ENCODE data around the gene LSM2.
"Not testable (repeated sequence)": the region's sequence is repeated elsewhere in the genome, so short reads cannot be mapped to it uniquely, and the experiment has no call there.

The LSM2 gene

GRCh38 chr6:31825553-31825952, 18.8 kb upstream of the LSM2 start:
- H3K36me3 ChIP-seq (ENCODE audit: low read depth), result peaks cover 7% of the 10 kb centered on the region
- H3K4me1 ChIP-seq (ENCODE audit: insufficient read depth, poor library complexity, severe bottlenecking), result peaks cover 41% of the 10 kb centered on the region
- H3K9me3 ChIP-seq (ENCODE audit: severe bottlenecking), result no peaks in the 10 kb centered on the region
- ATAC-seq (ENCODE audit: low read depth) (no peak), DNase-seq (ENCODE audit: low spot score) (no peak)
- peak overlapping the region; percentile 92 for H3K27ac ChIP-seq (ENCODE audit: poor library complexity, severe bottlenecking)
- no peaks in the 10 kb centered on the region for H3K27me3 ChIP-seq (ENCODE audit: insufficient read depth, poor library complexity, severe bottlenecking)
- peak overlapping the region; percentile 3 for H3K4me3 ChIP-seq (ENCODE audit: severe bottlenecking)
- TF ChIP-seq CTCF (IDR thresholded peaks at IDR 0.05; ENCODE audit: poor library complexity, severe bottlenecking), result no peak

- H3K4me3 ChIP-seq (ENCODE audit: severe bottlenecking); DNase-seq (ENCODE audit: low spot score); ATAC-seq (ENCODE audit: low read depth); H3K27me3 ChIP-seq (ENCODE audit: insufficient read depth, poor library complexity, severe bottlenecking); H3K36me3 ChIP-seq (ENCODE audit: low read depth); H3K9me3 ChIP-seq (ENCODE audit: severe bottlenecking): not testable (repeated sequence)
- Histone ChIP-seq H3K27ac (ENCODE audit: poor library complexity, severe bottlenecking) (peak overlapping the region; percentile 92), H3K4me1 (ENCODE audit: insufficient read depth, poor library complexity, severe bottlenecking) (peaks cover 49% of the 10 kb centered on the region)
Measured at GRCh38 chr6:31823592-31824196, 16.9 kb upstream of the LSM2 start.

DNA sequence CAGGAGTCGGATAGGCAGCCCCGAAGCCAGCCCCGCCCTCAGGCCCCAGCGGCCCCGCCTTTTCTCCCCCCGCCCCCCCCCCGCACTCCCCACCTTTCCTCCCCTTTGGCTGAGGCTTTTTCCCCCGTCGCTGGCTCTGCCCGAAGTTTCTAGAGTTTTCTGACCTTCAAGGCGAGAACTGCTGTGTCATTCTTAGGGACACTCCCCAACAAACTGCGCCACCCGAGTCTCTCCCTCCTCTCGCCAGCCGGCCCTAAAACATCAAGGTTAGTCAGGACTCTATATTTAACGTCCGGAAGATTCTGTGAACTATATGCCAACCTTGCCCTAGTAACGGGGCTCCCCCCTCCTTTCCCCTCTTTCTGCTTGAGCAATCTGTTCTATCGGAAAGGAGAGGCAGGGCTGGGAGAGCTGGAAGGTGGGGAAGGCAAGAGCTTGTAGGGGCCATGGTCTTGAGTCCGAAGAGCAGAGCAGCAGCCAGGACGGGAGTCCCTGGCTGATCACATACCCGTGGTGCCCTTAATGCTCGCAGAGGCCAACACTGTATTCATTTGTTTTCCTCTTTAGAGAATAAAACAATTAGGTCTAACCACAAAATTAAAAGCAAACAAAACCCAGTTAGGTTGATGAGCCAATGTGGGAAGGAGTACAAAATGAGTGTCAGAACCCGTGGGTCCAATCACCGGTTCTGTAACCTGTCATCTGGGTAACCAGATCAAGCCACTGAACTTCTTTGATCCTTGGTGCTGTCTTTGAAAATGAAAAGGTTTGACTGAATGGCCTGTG, 15.5 kb upstream of the LSM2 start:
- H3K4me3 ChIP-seq (ENCODE audit: severe bottlenecking), result peak overlapping the region; percentile 35
- H3K36me3 ChIP-seq (ENCODE audit: low read depth), result peaks cover 6% of the 10 kb centered on the region; the same call in 1 of the 2 replicates
- peak; percentile 73 for DNase-seq (ENCODE audit: low spot score)
- no peak for TF ChIP-seq CTCF (IDR thresholded peaks at IDR 0.05; ENCODE audit: poor library complexity, severe bottlenecking)
- no peaks in the 10 kb centered on the region for H3K27me3 ChIP-seq (ENCODE audit: insufficient read depth, poor library complexity, severe bottlenecking)
- peak; percentile 13 for ATAC-seq (ENCODE audit: low read depth)
- peak overlapping the region; percentile 92 for H3K27ac ChIP-seq (ENCODE audit: poor library complexity, severe bottlenecking)
- H3K4me1 ChIP-seq (ENCODE audit: insufficient read depth, poor library complexity, severe bottlenecking), result peaks cover 49% of the 10 kb centered on the region
- no peaks in the 10 kb centered on the region for H3K9me3 ChIP-seq (ENCODE audit: severe bottlenecking)

DNA sequence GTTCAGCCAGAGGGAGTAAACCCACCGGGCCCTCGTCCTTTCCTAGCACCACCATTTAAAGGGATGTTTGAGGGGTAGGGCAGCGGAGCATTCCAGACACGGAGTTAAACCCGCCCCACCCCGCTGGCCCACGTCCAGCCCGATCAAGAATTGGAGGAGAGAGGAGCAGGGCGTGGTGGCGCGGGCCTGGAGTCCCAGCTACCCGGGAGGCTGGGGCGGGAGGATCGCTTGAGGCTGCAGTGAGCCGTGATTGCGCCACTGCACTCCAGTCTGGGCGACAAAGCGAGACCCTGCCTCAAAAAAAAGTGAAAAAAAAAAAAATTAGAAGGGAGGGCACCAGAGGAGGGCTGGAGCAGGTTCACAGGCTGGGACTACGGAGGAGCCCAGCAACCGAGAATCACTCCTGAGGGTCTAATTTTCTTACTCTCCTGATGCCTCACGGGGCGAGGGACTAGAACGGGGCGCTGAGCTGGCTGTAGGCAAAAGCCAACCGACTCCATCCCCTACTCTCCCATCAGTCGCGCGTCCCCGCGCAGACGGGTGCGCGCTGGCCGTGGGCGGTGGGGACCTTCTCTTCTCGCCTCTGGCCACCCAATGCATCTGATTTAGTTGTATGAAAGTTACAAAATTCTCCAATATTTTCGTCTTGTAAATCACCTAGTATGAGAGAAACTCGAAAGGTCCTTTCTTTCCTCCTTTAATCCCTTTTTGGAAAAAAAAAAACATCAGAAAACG, 14.7 kb upstream of the LSM2 start:
- H3K27ac ChIP-seq (ENCODE audit: poor library complexity, severe bottlenecking), result peak overlapping the region; percentile 92
- peaks cover 49% of the 10 kb centered on the region for H3K4me1 ChIP-seq (ENCODE audit: insufficient read depth, poor library complexity, severe bottlenecking)
- ATAC-seq (ENCODE audit: low read depth) (no peak; the same call in 2 of the 3 replicates), DNase-seq (ENCODE audit: low spot score) (peak; percentile 82)
- H3K9me3 ChIP-seq (ENCODE audit: severe bottlenecking), result no peaks in the 10 kb centered on the region
- H3K4me3 ChIP-seq (ENCODE audit: severe bottlenecking), result peak overlapping the region; percentile 35
- TF ChIP-seq CTCF (IDR thresholded peaks at IDR 0.05; ENCODE audit: poor library complexity, severe bottlenecking), result no peak
- peaks cover 6% of the 10 kb centered on the region; the same call in 1 of the 2 replicates for H3K36me3 ChIP-seq (ENCODE audit: low read depth)
- no peaks in the 10 kb centered on the region for H3K27me3 ChIP-seq (ENCODE audit: insufficient read depth, poor library complexity, severe bottlenecking)

DNA sequence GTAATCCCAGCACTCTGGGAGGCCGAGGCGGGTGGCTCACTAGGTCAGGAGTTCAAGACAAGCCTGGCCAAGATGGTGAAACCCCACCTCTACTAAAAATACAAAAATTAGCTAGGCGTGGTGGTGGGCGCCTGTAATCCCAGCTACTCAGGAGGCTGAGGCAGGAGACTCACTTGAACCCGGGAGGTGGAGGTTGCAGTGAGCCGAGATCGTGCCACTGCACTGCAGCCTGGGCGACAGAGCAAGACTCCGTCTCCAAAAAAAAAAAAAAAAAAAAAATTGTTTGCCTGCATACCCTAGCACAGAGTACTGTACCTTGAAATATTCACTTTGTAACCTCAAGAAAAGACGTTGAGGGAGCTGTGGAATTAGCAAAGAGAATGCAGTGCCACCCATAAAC, 13.6 kb upstream of the LSM2 start:
- H3K4me3 ChIP-seq (ENCODE audit: severe bottlenecking); H3K36me3 ChIP-seq (ENCODE audit: low read depth); H3K9me3 ChIP-seq (ENCODE audit: severe bottlenecking); H3K27me3 ChIP-seq (ENCODE audit: insufficient read depth, poor library complexity, severe bottlenecking); DNase-seq (ENCODE audit: low spot score); ATAC-seq (ENCODE audit: low read depth): not testable (repeated sequence)
- peak overlapping the region; percentile 92 for H3K27ac ChIP-seq (ENCODE audit: poor library complexity, severe bottlenecking)
- H3K4me1 ChIP-seq (ENCODE audit: insufficient read depth, poor library complexity, severe bottlenecking), result peaks cover 39% of the 10 kb centered on the region

All from RWPE2 (cell line).